Peyer's patch (tissue), 4 donors: ENCODE measurements around the gene LRRC72.

Experiments
- POLR2A ChIP-seq, 2 donors: fragments of 450-650 bp; IDR thresholded peaks; one replicate each; pipeline ENCODE4 v1.5.1; 2017; ENCODE audit warnings: antibody characterized with exemption in 2 of 2, mild to moderate bottlenecking in 2 of 2, moderate library complexity in 2 of 2
- TF ChIP-seq, protein P1 (sequence below), 6 experiments: fragments of 450-650 bp in 4 of 6; fragments of 200-600 bp in 2 of 6; sonication (generic) in 1 of 6; IDR thresholded peaks; one replicate each; pipeline ENCODE4 v1.5.1; 2017 to 2019; ENCODE audit warnings: antibody characterized with exemption in 6 of 6, mild to moderate bottlenecking in 3 of 6, moderate library complexity in 1 of 6

DNA sequence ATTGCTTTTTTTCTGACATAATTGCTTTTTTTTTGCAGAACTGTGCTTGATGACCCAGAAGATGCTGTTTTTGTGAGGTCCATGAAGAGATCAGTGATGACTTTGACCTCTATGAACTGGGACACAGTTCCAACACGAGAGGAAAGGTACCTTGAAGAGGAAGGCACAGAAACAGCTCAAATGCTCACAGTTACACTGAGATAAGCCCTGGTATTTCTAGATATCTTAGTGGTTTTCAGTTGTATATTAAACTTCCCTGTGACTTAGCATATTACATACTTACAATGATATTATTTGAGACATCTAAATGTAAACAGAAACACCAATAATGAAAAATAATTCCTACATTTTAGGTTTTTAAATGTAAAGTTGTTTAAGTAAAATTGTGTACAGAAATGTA, 54.7 kb downstream of the LRRC72 start:
- TF ChIP-seq, protein P1, sequence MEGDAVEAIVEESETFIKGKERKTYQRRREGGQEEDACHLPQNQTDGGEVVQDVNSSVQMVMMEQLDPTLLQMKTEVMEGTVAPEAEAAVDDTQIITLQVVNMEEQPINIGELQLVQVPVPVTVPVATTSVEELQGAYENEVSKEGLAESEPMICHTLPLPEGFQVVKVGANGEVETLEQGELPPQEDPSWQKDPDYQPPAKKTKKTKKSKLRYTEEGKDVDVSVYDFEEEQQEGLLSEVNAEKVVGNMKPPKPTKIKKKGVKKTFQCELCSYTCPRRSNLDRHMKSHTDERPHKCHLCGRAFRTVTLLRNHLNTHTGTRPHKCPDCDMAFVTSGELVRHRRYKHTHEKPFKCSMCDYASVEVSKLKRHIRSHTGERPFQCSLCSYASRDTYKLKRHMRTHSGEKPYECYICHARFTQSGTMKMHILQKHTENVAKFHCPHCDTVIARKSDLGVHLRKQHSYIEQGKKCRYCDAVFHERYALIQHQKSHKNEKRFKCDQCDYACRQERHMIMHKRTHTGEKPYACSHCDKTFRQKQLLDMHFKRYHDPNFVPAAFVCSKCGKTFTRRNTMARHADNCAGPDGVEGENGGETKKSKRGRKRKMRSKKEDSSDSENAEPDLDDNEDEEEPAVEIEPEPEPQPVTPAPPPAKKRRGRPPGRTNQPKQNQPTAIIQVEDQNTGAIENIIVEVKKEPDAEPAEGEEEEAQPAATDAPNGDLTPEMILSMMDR (IDR thresholded peaks at IDR 0.05), result no peak
- no peak for TF ChIP-seq POLR2A (IDR thresholded peaks at IDR 0.05)
